NCI-H774 (cell line): Measurements from ENCODE around the gene PDE8B.

Source experiments
- DNase-seq: peaks from one replicate; lab custom pipeline; 2025; lab: John Stamatoyannopoulos, UW

PDE8B gene

DNA sequence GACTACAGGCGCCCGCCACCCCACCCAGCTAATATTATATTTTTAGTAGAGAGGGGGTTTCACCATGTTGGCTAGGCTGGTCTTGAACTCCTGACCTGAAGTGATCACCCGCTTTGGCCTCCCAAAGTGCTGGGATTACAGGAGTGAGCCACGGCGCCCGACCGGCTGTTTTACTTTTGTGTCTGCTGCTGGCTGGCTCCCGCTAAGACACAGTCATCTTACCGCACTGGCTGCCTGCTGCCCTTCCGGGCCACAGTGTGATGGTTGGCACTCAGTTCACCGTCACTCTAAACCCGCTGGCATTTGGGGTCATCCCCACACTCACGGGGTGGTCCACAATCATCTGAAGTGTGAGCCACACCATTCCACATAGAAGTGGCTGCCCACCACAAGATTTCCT, 188.0 kb downstream of the PDE8B start:
- no peak for DNase-seq

DNA sequence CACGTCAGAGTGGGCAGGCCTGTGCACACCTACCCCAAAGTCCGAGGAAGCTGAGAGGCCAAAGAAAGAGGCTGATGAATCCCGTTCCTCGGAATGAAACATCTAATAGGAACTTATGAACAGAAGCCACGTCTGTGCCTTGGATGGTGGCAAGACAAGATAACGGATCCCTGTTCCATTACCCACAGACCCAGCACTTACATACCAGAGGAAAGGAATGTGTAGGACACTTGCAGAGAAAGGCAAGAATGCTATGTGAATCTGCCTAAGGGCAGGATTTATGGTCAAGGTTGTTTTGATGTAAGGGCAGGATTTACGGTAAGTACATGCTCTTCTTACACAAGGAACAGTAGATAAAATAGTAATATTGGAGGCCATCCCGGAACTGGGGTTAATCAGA, 188.4 kb downstream of the PDE8B start:
- no peak for DNase-seq

DNA sequence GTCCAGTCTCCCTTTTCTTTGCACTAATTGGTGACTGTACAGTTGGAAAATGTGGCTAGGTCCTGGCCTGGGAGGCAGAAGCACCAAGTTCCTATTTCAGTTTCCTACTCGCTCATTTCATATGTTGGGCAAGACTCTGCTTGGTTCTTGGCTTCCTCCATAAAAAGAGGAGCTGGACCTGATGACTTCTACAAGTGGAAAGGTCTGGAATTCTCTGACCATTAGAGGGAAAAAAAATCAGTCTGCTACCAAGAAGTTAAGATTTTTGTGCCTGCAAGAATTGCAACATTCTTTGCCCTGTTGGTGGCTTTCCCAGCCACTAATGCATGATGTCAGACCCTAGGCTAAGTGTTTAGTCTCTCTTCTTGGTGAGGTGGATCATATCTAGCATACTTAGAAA, 190.2 kb downstream of the PDE8B start:
- no peak for DNase-seq

DNA sequence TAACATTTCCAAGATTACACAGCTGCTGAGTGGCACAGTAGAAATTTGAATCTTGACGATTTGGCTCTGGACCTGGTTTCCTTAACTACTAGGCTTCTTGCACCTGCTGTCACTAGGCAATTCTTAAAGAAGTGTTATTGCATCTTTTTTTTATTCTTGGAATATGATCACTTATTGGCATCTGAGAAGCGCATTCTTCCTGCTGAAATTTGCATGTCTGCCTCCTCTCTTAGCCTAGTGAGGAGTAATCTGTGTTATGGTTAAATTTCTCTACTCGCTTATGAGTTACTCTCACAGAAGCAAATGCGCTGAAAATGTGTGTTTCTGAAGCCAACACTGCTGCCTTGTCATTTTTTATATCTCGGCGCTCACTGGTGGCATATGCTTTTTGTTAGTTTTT, 192.3 kb downstream of the PDE8B start:
- DNase-seq: no peak

DNA sequence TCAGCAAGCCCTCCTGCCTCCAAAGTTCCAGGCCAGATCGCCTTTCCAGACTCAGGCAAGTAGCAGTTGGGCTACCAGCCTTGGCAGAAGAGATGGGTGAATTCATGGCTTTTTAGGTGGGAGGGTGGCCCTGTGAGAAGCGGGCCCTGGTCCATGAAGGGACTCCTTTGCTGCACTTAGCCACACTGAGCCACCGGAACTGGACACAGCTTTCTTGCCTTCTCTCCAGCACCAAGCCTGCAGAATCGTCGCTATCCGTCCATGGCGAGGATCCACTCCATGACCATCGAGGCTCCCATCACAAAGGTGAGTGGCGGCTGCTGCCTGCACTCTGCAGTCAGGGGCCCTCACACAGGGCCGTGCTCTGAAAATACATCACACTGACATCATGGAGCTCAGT, 196.7 kb downstream of the PDE8B start:
- DNase-seq: no peak

DNA sequence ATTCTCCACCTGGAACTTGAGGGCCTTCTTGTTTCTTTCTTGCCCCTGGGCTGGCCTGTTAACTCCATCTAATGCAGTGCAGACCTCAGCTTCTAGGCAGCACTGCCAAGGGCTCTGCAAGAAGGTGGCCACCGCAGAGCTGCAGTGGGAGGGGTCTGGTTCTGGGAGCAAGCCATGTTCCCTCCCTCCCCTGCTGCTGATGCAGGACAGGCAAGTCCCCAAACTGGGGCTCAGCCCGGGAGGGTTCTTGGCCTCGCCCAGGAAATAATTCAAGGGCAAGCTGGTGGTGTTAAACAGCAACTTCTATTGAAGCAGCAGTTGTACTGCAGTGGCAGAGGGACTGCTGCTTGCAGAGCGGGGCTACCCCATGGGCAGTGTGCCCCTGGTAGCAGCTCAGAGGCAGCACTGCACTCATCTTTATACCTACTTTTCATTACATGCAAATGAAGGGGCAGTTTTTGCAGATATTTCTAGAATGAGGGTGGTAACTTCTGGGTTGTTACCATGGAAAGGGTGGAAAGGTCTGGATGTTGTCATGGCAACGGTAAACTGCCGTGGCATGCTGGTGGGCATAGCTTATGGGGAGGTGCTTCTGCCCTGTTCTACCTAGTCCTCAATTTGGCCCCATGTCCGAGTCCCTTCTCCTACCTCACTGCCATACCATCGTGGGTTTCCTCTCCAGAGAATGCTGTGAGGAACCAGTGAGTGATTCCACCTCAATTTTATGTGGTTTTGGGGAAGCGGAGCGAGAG, 199.6 kb downstream of the PDE8B start:
- DNase-seq: no peak

DNA sequence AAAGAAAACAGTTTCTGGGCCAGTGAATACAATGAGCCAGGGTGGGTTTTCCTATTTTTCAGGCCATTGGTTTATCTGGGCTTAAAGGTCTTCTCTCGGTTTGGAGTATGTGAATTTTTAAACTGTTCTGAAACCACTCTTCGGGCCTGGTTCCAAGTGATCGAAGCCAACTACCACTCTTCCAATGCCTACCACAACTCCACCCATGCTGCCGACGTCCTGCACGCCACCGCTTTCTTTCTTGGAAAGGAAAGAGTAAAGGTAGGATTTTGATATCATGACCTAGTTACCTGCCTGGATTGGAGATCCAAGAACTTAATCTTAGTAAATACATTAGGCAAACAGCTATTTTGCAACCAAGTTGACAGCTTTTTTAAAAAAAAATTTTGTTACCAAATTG, 202.6 kb downstream of the PDE8B start:
- DNase-seq: no peak

DNA sequence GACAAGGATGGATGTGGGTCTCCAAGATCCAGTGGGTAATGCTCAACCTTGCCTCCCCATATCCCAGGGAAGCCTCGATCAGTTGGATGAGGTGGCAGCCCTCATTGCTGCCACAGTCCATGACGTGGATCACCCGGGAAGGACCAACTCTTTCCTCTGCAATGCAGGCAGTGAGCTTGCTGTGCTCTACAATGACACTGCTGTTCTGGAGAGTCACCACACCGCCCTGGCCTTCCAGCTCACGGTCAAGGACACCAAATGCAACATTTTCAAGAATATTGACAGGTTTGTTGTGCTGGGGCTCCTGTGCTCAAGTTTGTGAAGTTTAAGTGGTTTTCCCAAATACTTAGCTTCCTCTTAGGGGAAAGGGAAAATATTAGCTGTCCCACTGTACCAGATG, 207.7 kb downstream of the PDE8B start:
- DNase-seq: no peak

DNA sequence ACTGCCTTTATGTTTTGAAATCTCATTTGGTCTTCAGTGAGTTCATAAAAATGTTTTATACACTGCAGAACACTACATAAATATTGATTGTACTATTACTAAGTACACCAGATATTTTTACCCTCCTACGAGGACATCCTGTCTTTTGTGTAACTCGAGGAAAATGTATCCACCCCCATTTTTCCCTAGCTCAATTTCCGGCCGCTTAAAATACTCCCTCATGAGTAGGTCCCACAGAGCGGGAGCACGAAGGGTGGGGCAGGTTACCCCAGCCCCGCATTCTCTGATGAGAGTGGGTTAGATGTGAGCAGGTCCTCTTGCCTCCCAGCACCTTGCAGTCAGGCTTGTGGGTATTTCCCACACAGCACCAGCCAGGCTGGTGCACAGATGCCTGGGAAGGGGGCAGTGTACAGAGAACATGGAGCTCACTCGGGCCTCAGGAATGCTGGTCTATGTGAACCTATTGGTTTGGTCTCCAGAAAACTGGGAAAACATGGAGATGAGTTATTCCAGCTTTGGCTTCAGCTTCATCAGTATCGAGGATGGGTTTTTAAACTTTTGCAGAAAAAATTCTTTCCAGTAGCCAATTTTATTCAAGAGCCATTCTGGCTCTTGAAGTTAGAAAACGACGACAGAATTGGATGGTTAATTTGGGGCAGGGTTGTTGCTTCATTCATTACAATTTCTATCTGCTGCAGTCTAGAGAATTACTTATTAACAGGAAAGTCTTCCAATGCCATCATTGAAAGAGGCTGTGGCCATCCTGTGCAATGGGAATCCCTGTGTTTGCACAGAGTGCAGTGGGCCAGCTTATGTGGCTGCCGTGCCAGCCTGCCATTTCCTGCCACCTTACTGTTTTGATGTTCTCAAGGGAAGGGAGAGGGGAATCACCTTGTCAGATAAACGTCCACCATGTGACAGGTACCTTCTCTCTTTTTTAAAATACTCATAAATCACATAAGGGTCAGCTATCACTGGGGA, 208.4 kb downstream of the PDE8B start:
- DNase-seq: no peak

DNA sequence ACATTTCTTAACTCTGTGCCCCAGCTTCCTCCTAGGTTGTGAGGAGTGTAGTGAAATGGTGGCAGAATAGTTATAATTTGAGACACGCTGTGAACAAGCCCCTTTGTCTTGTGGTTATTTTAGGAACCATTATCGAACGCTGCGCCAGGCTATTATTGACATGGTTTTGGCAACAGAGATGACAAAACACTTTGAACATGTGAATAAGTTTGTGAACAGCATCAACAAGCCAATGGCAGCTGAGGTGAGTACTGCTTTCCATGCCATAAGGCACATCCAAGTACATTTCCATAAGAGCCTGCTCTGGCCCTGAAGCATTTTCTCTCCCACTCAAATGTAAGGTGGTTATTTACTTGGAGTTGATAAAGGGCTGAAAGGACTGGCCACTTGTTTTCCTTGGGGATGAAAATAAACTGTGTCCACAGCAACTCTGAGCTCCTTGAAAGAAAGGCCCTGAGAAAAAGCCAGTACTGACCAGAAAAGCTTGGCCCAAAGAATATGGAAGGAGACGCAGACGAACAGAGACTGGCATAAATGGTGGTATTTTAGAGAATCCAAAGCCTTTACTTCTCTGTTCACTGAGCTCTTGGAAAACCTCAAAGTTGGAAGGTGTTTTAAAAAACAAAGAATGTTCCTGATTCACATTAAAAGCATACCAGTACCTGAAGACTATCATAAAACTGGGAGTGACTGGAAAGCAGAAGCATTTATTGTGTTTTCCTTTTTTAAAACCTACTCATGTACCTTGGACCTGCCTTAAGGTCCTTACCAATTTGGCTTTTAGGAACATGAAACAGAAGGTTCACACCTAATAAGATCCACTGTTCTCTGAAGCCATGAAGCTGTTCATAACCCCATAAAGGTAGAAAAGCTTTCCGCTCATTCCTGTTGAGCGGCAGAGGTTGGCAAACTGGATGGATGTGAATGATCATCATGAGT, 209.4 kb downstream of the PDE8B start:
- DNase-seq: no peak

DNA sequence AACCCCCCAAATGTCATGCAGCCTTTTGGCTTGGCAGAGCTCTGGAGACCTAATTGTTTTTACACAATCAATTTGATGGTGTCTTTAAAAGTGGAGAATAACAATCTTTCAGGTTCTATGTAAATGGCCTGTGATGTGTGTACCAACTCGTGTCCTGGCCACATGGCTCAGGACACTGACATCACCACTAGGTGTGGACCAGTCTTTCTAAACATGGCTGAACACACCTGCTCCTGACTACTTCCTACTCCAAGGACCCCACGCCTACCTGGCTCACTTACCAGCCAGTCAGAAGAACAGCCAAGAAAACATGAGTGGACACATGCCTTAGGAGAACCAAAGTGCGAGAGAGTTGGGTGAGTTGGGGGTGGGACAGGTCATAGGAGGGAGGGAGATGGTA, 210.5 kb downstream of the PDE8B start:
- no peak for DNase-seq

DNA sequence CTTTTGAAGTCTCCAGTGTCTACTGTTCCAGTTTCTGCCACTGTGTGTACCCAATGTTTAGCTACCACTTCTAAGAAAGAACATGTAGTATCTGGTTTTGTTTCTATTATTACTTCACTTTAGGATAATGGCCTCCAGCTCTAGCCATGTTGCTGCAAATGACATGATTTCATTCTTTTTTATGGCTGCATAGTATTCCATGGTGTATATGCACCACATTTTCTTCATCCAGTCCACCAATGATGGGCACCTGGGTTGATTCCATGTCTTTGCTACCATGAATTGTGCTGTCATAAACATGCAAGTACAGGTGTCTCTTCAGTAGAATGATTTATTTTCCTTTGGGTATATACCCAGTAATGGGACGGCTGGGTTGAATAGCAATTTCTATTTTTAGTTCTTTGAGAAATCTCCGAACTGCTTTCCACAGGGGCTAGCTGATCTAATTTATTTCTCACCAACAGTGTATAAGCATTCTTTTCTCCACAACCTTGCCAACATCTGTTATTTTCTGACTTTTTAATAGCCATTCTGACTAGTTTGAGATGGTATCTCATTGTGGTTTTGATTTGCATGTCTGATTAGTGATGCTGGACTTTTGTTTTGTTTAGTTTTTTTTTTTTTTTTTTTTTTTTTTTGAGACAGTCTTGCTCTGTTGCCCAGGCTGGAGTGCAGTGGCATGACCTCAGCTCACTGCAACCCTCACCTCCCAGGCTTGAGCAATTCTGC, 212.7 kb downstream of the PDE8B start:
- DNase-seq: no peak

DNA sequence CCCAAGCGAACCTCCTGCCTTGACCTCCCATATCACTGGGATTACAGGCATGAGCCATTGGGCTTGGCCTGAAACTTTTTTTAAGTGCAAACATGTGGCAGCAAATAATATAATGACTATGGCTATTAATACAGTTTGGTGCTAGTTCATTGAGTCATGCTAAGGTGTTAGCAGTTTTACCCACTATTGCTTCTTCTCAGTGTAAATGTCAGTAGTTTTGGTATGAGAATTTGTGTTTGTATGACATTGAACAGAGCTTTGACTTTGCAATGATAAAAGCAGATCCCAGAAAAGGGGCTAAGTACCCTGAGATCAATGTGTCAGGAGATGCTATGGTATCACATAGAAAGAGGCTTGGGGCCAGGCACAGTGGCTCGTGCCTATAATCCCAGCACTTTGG, 214.4 kb downstream of the PDE8B start:
- no peak for DNase-seq

DNA sequence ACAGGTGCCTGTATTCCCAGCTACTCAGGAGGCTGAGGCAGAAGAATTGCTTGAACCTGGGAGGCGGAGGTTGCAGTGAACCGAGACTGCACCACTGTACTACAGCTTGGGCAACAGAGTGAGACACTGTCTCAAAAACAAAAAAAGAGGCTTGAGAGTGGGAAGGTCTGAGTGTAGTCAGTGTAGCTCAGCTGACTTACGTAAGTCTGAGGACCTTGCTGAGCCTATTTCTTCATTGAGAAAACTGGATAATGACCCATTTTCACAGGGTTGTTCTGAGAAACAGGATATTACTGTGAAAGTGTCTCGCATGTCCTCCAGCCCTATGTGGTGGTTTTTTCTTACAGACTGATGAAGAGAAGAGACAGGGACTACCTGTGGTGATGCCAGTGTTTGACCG, 214.9 kb downstream of the PDE8B start:
- DNase-seq: no peak

DNA sequence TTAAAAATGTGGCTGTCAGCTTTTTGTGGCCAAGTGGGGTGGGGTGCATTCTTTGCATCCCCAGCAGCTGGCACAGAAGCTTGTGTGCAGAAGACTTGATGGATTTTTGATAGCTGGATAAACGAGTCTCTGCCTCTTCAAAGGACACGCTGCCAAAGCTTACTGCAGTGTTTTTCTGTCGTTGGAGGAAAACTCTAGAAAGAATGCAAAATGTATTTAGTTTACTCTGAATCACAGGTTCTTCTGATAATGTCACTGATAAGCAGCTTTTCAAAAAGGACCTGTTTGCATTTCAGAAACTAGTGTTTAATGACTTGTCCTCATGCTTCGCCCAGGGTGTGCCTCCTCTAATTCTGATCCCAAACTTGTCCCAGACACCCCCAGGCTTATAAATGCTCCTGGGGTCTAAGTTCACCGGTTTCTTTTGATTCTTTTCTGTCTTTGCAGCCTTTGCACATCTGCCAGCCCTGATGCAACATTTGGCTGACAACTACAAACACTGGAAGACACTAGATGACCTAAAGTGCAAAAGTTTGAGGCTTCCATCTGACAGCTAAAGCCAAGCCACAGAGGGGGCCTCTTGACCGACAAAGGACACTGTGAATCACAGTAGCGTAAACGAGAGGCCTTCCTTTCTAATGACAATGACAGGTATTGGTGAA, 215.6 kb downstream of the PDE8B start:
- no peak for DNase-seq

DNA sequence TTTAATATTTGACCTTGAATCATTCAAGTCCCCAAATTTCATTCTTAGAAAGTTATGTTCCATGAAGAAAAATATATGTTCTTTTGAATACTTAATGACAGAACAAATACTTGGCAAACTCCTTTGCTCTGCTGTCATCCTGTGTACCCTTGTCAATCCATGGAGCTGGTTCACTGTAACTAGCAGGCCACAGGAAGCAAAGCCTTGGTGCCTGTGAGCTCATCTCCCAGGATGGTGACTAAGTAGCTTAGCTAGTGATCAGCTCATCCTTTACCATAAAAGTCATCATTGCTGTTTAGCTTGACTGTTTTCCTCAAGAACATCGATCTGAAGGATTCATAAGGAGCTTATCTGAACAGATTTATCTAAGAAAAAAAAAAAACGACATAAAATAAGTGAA, 216.2 kb downstream of the PDE8B start:
- no peak for DNase-seq

DNA sequence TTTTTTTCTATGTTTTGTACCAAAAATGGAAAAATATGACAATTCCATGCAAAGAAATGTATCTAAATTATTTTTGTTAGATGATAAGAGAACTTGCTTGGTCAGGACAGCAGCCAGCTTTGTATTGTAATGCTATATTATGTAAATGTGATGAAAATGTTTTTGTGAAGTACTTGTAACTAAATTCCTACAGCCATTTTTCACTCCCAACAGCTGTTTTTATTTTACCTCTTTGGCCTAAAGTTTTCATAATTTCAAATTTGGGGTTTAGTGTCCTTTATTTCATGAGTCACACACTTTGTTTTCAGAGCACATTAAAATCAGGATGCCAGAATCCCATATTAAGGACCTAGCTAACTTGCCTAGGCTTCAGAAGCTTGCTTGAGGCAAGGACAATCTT, 217.5 kb downstream of the PDE8B start:
- DNase-seq: no peak

DNA sequence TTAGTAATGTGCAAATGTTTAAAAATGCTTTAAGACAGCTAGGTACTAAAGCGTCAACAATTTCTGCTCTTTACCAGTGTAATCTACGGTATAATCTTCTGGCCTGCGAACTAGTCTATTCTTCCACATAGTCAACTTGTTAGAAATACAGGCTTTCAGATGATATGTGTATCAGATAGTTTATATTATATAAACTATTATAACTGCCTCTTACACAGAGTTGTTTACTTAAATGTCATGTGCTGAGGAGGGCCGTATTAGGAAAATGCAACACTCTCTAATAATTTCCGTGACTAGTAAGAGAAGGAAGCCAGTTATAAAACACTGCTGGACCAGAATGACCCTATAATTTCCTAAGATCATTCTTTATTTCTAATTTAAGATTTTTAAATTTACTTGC, 218.0 kb downstream of the PDE8B start:
- DNase-seq: no peak

DNA sequence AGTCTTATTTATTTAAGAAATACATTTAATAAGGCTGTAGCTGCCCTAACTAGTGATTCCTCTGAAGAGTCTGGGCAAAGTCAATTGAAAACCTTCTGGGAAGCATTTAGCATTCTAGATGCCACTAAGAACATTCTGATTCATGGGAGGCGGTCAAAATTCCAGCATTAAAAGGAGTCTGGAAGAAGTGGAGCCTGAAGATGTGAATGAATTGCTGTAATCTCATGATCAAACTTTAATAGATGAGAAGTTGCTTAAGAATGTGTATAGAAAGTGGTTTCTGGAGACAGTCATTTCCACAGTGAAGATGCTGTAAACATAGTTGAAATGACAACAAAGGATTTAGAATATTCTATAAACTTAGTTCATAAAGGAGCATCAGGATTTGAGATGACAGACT, 220.2 kb downstream of the PDE8B start:
- no peak for DNase-seq

DNA sequence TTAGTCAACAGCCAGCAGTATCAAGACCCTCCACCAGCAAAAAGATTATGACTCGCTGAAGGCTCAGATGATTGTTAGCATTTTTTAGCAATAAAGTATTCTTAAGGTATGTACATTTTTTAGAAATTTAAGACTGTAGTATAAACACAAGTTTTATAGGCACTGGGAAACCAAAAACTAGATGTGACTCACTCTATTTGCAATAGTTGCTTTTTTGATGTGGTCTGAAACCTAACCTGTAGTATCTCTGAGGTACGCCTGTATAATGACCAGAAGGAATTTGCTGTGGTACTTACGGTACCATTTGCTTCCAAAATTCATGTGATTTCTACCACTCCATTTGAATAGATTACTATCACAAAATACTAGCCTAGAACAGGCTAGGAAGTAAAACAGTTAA, 220.8 kb downstream of the PDE8B start:
- no peak for DNase-seq

DNA sequence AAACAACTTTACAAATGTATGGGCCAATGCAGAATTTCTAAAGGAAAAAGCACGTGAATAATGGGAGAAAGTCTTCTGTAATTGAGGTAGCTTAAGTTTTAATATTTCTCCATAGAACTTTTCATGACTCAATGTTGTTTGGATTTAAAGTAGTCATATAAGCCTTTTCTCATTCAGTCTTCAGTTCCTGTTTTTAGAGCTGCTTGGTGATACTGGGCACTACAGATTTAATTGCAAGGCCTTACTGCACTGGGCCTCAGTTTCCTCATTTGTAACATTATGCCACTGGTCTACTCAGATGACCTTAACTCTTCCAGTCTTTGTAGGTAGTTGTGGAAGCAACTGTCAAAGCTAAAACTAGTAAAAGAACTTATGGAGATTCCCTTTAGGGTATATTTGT, 221.2 kb downstream of the PDE8B start:
- no peak for DNase-seq
